K562 (cell line): ENCODE results near the gene GUK1.

Experiments used
- CXXC5 ChIP-seq: fragments of 250-450 bp; sonication (Bioruptor Pico); IDR thresholded peaks from 2 replicates; pipeline ENCODE4 v1.8.0; 2022; ENCODE audit warnings: inconsistent platforms, mild to moderate bottlenecking, moderate library complexity
- EP300 ChIP-seq: IDR thresholded peaks from 2 replicates; pipeline ENCODE4 v1.6.1; 2012; ENCODE audit warnings: low read length, improper control_type of control experiment
- EZH2 ChIP-seq: IDR thresholded peaks from 2 replicates; pipeline ENCODE4 v1.6.1; 2012; ENCODE audit warnings: low read depth, mild to moderate bottlenecking, inconsistent platforms, low read length, borderline replicate concordance
- MNT ChIP-seq, 2 experiments: fragments of 450-650 bp; conservative IDR thresholded peaks; 2 replicates each; pipeline ENCODE4 v1.6.1; 2017; ENCODE audit warnings: mild to moderate bottlenecking in 2 of 2, moderate library complexity in 2 of 2
- PHF8 ChIP-seq: fragments of 200-600 bp; sonication (generic); IDR thresholded peaks from 2 replicates; pipeline ENCODE4 v1.6.1; 2012; ENCODE audit warnings: mixed run types, mild to moderate bottlenecking, inconsistent platforms, low read length, moderate library complexity, borderline replicate concordance
- POLR2A ChIP-seq: fragments of 450-650 bp; conservative IDR thresholded peaks from 2 replicates; pipeline ENCODE4 v1.6.1; 2016

GRCh38 chr1:228099331-228099732 is 40.7 kb upstream of the GUK1 start:
- TF ChIP-seq EZH2 (no peak), CXXC5 (CRISPR knock-in tag) (no peak), MNT (conservative IDR thresholded peaks at IDR 0.05) (no peak), EP300 (no peak), PHF8 (no peak), POLR2A (no peak)
